OCI-M2 (cell line): Measurements from ENCODE around the gene ZNF536.

Source experiments
- DNase-seq: peaks from one replicate; lab custom pipeline; 2025; ENCODE audit not compliant: unreplicated experiment; lab: John Stamatoyannopoulos, UW

ZNF536 gene

GRCh38 chr19:30519607-30520205 lies 147.5 kb downstream of the ZNF536 start:
- DNase-seq: no peak

GRCh38 chr19:30520735-30521479 lies 148.7 kb downstream of the ZNF536 start:
- no peak for DNase-seq

- no peak for DNase-seq
Measured at GRCh38 chr19:30521937-30522336, 149.8 kb downstream of the ZNF536 start.

- DNase-seq: no peak
Measured at GRCh38 chr19:30522341-30522740, 150.2 kb downstream of the ZNF536 start.

GRCh38 chr19:30523791-30524190 lies 151.6 kb downstream of the ZNF536 start:
- DNase-seq: no peak

- DNase-seq: no peak
Measured at GRCh38 chr19:30525383-30525782, 153.2 kb downstream of the ZNF536 start.

GRCh38 chr19:30528919-30529318 lies 156.7 kb downstream of the ZNF536 start:
- no peak for DNase-seq

- no peak for DNase-seq
Measured at GRCh38 chr19:30529876-30530275, 157.7 kb downstream of the ZNF536 start.

- DNase-seq: no peak
Measured at GRCh38 chr19:30530751-30531150, 158.6 kb downstream of the ZNF536 start.

GRCh38 chr19:30535011-30535410 lies 162.8 kb downstream of the ZNF536 start:
- no peak for DNase-seq

- DNase-seq: no peak
Measured at GRCh38 chr19:30536975-30537374, 164.8 kb downstream of the ZNF536 start.

- DNase-seq: no peak
Measured at GRCh38 chr19:30539315-30539714, 167.1 kb downstream of the ZNF536 start.

- no peak for DNase-seq
Measured at GRCh38 chr19:30539981-30540380, 167.8 kb downstream of the ZNF536 start.

GRCh38 chr19:30540761-30541160 lies 168.6 kb downstream of the ZNF536 start:
- DNase-seq: no peak

GRCh38 chr19:30541575-30541974 lies 169.4 kb downstream of the ZNF536 start:
- DNase-seq: no peak

- DNase-seq: no peak
Measured at GRCh38 chr19:30543243-30543945, 171.2 kb downstream of the ZNF536 start.

GRCh38 chr19:30545752-30546151 lies 173.6 kb downstream of the ZNF536 start:
- DNase-seq: no peak

GRCh38 chr19:30546332-30546731 lies 174.1 kb downstream of the ZNF536 start:
- DNase-seq: no peak

GRCh38 chr19:30547246-30547645 lies 175.1 kb downstream of the ZNF536 start:
- no peak for DNase-seq

- DNase-seq: no peak
Measured at GRCh38 chr19:30549151-30549550, 177.0 kb downstream of the ZNF536 start.

GRCh38 chr19:30551271-30551670 lies 179.1 kb downstream of the ZNF536 start:
- no peak for DNase-seq

- no peak for DNase-seq
Measured at GRCh38 chr19:30552593-30552992, 180.4 kb downstream of the ZNF536 start.
